Activated CD4-positive, alpha-beta T cell treated with anti-CD3 and anti-CD28 coated beads, Interleukin-2, Interleukin-4, amounts not matched to agents 100 ng/mL and 50 ng/mL, durations not matched to agents 16 hours and 8 hours (primary cell): ENCODE results near the gene EHD4.
A peak's percentile ranks its signal among the peaks of the same experiment; 100 is the strongest.

Experiments
- DNase-seq: peaks from one replicate; pipeline ENCODE4 v3.0.0-alpha.2; 2020; ENCODE audit warnings: low spot score

EHD4 gene

GRCh38 chr15:41972253-41973242 lies at the start of gene EHD4:
Gene EHD4 (minus strand): TSS chr15:41972557. CDS start chr15:41972494, 63 bp downstream.
- DNase-seq = peak; percentile 98

DNA sequence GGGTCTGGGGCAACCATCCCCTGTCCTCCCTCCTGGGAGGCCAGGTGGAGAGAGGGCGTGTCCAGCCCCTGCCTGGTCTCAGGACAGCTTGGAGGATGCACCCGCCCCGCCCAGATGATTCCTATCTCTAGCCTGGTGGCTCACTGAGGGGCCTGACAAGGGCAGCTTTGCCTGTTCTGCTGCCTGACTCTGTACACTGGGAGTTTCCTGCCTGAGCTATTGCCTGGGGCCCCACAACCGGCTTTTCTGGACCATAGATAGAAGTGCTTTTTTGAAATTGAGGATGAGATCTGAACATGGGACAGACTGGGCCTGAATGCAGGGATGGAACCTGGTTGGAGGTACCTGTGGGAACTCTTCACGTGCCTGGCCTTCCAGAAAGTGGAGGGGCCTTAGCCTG lies 49.2 kb upstream of the EHD4 start:
- no peak for DNase-seq

- DNase-seq = no peak
These were observed 48.4 kb upstream of the EHD4 start, which contains the start of gene PLA2G4E for GRCh38 chr15:42020713-42021273. Gene PLA2G4E (minus strand): TSS chr15:42021042. CDS start chr15:42021030, 12 bp downstream.

DNA sequence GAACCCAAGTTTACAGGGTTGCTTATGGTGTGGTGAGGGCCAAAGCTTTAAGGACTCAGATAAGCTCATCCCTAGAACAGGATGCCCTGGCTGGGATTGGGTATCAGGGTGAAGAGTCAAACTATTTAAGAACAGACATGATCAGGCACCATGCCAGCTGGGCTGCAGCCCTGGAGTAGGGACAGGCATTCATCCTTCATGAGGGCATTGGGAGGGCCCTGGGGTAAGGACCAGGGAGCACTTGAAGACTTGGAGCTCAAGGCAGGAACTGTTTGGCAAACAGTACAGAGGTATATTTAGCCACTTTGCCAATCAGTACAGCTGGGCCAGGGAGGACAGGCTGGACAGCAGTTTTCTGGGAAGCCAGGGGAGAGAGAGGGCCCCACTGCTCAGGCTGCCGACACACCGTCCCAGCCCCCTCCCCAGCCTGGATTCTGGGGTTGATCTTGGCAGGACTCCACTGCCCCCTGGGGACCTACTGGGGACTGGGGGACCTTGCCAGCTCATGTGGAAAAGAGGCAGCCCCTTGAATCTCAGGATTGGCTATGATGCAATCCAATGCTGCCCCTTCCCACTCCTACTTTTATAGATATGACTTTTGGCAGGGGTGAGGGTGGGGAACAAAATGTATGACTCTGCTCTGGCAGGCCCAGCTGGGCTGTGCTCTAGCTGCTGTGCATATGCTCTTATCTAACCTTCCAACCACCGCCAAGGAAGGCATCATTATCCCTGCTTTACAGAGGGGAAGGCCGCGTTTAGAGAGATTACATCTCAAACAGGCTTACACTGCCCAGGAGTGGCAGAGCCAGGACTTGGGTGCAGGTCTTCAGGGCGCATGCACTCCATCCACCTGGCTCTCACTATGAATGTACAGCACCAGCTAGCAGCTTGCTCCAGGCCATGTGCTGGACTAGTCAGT lies 46.2 kb upstream of the EHD4 start:
- DNase-seq = no peak

DNA sequence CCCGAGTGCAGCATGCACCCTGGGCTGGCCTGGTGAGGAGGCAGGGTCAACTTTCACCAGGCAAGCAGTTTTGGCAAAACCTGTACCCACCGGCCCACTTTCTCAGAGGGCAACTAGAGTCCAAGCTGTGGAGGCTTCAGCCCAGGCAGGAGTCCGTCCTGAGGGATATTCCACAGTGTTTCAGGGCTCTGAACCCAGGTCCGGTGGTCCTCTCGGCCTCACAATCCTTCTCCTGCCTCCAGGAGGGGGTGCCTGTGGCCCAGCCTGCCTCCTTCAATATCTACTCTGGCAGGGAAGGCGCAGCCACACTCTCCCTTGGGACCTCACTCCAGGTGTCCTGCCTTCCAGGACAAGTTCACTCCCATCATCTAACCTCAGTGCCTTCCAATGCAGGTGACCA lies 44.6 kb upstream of the EHD4 start:
- no peak for DNase-seq

GRCh38 chr15:42014406-42014805 lies 42.0 kb upstream of the EHD4 start:
- DNase-seq = no peak

DNA sequence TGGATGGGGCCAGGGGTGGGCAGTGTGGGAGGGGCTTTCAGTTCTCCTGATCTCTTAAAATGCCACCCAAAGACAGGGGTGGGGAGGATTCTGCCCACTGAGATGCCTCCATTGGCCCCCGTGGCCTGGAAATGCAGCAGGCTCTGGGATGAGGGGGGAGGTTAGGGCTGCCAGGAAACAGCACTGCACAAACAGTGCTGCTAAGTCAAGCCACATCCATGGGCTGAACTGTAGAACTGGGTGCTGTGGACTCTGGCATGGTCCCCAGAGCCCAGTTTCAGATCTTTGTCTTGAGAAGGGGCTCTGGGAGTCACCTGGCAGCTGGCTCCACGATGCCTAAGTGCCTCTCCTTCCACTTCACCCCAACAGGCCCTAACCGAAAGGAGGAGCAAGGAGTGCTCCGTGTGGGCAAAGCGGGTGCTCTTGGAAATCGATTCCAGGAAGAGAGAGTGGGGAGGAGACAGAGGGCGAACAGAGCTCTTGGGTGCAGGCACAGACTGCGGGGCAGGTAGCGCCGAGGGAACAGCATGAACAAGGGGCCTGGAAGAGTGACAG lies 40.6 kb upstream of the EHD4 start:
- no peak for DNase-seq

DNA sequence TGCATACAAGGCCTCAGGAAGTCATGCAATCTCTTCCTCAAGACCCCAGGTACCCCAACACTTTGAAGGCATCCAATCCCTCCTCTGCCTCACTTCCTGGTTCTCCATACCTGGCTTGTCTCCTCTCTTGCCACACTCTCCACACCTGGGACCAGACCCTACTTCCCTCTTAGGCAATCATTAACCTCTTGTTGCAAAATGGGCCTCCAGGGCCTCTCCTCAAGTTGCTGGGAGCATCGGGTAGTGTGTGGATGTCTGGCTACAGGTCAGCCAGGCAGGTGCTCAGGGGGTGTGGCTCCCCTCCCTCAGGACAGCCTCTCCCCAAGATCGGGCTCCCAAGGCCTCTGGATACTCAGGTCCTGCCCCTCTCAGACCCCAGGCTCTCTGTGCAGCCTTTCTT lies 39.9 kb upstream of the EHD4 start:
- DNase-seq = no peak

- DNase-seq = no peak
These were observed 38.7 kb upstream of the EHD4 start for GRCh38 chr15:42011074-42011473.

DNA sequence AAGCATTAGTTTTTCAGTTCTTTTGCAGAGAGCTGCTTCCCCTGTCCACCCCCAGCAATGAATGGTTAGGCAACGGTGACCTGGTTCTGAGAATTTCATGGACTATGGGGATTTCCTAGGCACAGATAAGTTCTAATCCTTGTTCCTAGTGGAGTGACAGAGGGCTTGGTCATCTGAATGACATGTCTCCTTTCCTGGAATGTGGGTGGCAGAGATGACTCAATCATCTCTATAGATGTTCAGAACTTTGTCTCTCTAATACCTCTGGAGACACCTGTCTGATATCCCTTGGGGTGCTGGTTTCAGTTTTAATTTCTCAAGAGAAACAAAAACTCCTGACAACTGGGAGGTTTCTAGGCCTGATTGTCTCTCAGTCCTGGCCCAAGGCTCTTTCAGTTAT lies 38.1 kb upstream of the EHD4 start:
- peak; percentile 20 for DNase-seq

DNA sequence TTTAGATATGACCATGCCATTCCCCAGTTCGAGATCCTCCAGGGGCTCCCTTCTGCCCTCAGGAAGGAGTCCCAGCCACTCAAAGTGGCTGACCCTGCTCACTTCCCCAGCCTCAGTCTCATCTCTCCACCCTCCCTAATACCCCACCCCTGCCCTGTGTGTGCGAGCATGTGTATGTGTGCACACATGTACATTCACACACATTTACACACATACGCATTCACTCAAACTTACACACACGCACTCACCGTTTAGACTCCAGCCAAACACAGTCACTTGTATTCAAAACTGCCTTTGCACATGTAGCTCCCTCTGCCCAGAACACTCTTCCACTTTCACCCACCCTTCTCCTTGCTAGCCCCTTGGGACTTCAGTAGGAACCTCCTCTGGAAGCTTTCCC lies 37.1 kb upstream of the EHD4 start:
- no peak for DNase-seq

- DNase-seq = no peak
These were observed 36.7 kb upstream of the EHD4 start for GRCh38 chr15:42009022-42009421.

DNA sequence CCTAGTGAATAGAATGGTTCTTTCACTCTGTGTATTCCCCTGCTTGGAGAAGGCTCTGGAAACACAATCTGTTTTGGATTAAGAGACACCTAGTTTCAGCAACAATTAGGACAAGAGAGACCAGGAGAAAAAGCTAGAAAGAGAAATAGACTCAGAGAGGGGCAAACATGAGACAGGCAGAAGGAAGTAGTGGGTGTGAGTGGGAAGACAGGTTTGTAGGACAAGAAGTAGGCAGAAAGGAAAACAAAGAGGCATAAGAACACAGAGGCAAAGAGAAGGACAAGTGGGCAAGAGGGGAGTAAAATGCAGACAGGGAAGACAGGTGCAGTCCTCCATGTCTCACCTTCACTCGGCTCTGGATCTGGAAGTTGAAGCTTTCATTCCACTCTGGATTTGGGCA lies 35.0 kb upstream of the EHD4 start:
- no peak for DNase-seq

DNA sequence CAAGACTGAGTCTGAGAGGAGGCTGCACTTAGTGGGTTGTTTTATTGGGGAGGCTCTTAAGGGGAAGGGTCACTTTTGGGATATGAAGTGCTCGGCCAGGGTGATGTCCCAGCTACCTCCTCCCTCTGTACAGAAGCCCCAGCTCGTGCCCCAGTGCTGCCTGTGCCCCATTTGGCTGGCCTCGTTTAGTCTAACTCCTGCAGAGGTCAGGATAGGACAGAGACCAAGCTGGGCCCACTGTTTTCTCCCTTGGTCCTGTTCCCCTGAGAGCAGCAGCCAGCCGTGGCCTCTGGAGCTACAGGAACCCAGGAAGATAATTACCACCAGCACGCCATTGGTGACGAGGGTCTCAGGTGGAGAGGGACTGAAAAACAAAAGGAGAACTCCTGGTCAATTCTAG lies 30.0 kb upstream of the EHD4 start:
- DNase-seq = no peak

GRCh38 chr15:42001236-42001635 lies 28.9 kb upstream of the EHD4 start:
- DNase-seq = no peak

- DNase-seq = no peak
These were observed 27.2 kb upstream of the EHD4 start for GRCh38 chr15:41999290-42000285.

DNA sequence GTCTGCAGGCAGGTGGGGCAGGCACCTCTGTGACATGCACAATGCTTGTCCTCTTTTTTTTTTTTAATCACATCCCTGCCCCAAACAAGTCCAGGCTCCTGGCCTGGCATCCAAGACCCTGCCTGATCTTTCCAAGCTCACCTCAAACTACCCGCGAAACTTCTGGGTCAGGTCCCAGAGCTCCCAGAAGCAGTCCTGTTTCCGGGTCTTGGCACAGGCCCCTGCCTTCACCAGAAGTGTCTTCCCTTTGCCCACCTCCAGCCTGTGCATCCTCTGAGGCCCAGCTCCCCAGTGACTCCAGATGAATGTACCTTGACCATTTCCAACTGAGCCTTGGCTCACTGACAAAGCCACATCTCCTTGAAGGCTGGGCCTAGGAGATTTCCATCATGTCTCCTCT lies 25.5 kb upstream of the EHD4 start:
- DNase-seq = no peak

DNA sequence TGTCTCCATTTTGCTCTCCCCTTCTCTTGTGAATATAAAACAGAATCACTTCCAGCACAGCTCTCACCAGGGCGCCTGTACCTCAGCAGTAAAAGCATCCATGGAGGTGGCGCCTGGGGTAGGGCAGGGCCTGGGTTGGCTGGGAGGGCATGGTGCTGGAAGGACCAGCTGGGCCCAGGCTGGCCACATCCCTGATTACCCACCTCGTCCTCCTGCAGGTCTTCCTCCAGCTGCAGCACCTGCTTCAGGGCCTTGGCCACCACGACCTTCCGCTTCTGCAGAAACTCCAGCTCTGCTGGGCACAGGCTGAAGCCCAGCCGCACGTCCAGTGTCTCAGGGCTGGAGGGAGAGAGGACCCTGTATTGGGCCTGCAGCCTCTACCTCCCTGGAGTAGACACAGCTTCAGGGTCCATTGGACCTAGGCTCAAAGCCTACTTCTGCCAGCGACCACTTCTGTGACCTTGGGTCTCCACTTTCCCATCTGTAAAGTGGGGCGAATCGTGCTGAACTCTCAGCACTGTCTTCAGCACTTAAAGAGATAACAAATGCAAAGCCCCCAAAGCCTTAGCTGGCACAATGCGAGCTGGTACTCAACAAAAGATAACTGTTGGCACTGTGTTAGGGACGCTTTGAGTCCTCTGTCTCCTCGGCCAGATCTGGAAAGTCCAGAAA lies 24.7 kb upstream of the EHD4 start:
- no peak for DNase-seq

- no peak for DNase-seq
These were observed 24.0 kb upstream of the EHD4 start for GRCh38 chr15:41996376-41996775.

DNA sequence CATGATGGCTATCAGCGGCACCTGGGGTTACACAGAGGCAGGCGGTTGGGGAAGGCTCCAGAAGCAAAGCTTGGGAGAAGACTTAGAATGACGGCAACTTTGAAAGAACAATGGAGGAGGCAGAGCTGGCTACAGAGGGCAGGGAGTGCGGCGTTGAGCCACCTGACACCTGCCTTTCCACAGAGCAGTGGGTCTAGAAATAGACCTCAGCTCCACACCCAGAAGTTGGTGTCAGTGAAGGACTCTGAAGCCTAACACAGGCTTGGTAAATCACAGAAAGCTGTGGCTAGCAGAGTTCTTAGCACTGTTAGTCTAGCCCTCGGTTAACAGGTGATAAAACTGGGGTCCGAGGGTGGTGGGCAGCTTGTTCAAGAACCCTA lies 23.1 kb upstream of the EHD4 start:
- no peak for DNase-seq
